Prostate gland (tissue), 2 donors: ENCODE measurements around the gene DHPS.

Experiments
- POLR2A ChIP-seq: fragments of 450-650 bp; IDR thresholded peaks from one replicate; pipeline ENCODE4 v1.6.1; 2016; ENCODE audit warnings: antibody characterized with exemption, mild to moderate bottlenecking
- POLR2AphosphoS5 ChIP-seq: sonication (generic); formaldehyde crosslinking; IDR thresholded peaks from one replicate; pipeline ENCODE4 v1.6.1; 2017; ENCODE audit warnings: antibody characterized with exemption
- TF ChIP-seq, protein P1 (sequence below), 4 experiments: fragments of 200-600 bp in 2 of 4; fragments of 450-650 bp in 2 of 4; sonication (generic) in 2 of 4; IDR thresholded peaks; 1 replicate in 3 of 4; 2 replicates in 1 of 4; pipeline ENCODE4 v1.5.1; 2016 to 2019; ENCODE audit warnings: antibody characterized with exemption in 4 of 4, mild to moderate bottlenecking in 2 of 4, moderate library complexity in 2 of 4

DNA sequence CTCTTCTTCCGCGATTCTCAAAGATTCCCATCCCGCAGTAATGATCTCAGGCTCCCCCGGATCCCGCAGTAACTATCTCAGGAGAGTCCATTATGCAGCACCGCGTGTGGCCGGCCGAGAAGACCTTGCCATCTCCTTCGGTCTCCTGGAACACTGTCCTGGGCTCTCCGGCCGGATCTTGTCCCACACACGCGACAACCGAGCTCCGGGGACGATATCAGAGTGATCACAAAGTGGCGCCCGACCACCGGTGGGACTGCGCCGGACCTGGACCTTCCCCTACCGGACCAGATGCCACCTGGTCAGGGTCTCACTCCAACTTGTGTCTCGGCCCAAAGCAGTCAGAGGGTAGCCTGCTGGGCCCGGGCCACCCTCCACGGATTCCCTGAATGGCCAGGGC lies 39.2 kb downstream of the DHPS start:
- TF ChIP-seq, protein P1, sequence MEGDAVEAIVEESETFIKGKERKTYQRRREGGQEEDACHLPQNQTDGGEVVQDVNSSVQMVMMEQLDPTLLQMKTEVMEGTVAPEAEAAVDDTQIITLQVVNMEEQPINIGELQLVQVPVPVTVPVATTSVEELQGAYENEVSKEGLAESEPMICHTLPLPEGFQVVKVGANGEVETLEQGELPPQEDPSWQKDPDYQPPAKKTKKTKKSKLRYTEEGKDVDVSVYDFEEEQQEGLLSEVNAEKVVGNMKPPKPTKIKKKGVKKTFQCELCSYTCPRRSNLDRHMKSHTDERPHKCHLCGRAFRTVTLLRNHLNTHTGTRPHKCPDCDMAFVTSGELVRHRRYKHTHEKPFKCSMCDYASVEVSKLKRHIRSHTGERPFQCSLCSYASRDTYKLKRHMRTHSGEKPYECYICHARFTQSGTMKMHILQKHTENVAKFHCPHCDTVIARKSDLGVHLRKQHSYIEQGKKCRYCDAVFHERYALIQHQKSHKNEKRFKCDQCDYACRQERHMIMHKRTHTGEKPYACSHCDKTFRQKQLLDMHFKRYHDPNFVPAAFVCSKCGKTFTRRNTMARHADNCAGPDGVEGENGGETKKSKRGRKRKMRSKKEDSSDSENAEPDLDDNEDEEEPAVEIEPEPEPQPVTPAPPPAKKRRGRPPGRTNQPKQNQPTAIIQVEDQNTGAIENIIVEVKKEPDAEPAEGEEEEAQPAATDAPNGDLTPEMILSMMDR (IDR thresholded peaks at IDR 0.05), result no peak
- TF ChIP-seq POLR2A, result no peak
- TF ChIP-seq POLR2AphosphoS5, result no peak
